Measurements from ENCODE around the gene TBL3.

DNA sequence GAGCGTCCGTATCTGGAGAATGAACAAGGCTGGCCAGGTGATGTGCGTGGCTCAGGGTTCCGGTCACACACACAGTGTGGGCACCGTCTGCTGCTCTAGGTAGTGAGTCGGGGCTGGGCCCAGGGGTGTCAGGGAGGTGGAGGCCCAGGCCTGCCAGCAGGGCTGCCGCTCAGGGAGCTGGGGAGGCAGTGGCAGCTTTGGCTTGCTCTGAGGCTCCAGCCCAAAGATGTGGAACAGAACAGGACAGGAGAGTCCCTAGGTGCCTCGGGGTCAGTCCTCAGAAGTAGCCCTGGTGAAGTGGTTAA, 4.3 kb downstream of the TBL3 start:
- TF ChIP-seq, protein P1, sequence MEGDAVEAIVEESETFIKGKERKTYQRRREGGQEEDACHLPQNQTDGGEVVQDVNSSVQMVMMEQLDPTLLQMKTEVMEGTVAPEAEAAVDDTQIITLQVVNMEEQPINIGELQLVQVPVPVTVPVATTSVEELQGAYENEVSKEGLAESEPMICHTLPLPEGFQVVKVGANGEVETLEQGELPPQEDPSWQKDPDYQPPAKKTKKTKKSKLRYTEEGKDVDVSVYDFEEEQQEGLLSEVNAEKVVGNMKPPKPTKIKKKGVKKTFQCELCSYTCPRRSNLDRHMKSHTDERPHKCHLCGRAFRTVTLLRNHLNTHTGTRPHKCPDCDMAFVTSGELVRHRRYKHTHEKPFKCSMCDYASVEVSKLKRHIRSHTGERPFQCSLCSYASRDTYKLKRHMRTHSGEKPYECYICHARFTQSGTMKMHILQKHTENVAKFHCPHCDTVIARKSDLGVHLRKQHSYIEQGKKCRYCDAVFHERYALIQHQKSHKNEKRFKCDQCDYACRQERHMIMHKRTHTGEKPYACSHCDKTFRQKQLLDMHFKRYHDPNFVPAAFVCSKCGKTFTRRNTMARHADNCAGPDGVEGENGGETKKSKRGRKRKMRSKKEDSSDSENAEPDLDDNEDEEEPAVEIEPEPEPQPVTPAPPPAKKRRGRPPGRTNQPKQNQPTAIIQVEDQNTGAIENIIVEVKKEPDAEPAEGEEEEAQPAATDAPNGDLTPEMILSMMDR (IDR thresholded peaks at IDR 0.05; ENCODE audit: low read length): no peak
- TF ChIP-seq EZH2phosphoT487 (IDR thresholded peaks at IDR 0.05; ENCODE audit: low read length): no peak

Data from MM.1S (cell line).